K562 (cell line): ENCODE results near the gene SNRNP200. TPM values are rescaled to one million over a fixed set of nuclear protein-coding genes. Genes with fewer than 3 reads are reported as not detected.

ENCODE experiments used
- ATAC-seq: fragments of 200-7000 bp; cut with Tn5 transposase; 3 replicates; pipeline ENCODE4 v1.9.1; 2020; ENCODE audit warnings: moderate library complexity
- BruUV-seq: library from RNA; stranded (reverse); fragments of 400-500 nt; replicated peaks from 2 replicates; lab custom pipeline; 2021; lab: Mats Ljungman, UMichigan
- CTCF ChIA-PET: fragments of 300-600 bp; formaldehyde crosslinking; extraction: SDS; loops from one replicate; lab custom pipeline; 2021; ENCODE audit warnings: low intra/inter-chr PET ratio; lab: Yijun Ruan, JAX
- POLR2A ChIA-PET: fragments of 300-600, 350-650 bp; sonication (Branson Sonifier 250); formaldehyde crosslinking; extraction: SDS; loops from one replicate; lab custom pipeline; 2021; ENCODE audit warnings: antibody characterized with exemption, inconsistent platforms; lab: Yijun Ruan, JAX
- DNase-seq, 4 experiments: peaks; one replicate each; pipeline versions ENCODE4 v3.0.0 to v3.0.0-alpha.2; 2011 to 2018; ENCODE audit warnings: low spot score in 3 of 4, mixed read lengths in 3 of 4; ENCODE audit errors: extremely low read depth in 1 of 4
- FAIRE-seq: peaks from 2 replicates; lab custom pipeline; 2011; peaks lifted over from hg19 to GRCh38; lab: Jason Lieb, UNC
- H2AFZ ChIP-seq: 2 replicates; pipeline ENCODE4 v1.6.0; 2011; ENCODE audit warnings: low read depth, low read length, control low read depth, inconsistent platforms
- H3K27ac ChIP-seq: fragments of 200-600 bp; 3 replicates; pipeline ENCODE4 v1.8.0; 2011; ENCODE audit warnings: low read depth, mild to moderate bottlenecking, control low read depth, inconsistent platforms, low read length, moderate library complexity, mixed read lengths; ENCODE audit errors: extremely low read depth
- H3K27me3 ChIP-seq, 2 experiments: fragments of 300-600 bp in 1 of 2; 2 replicates in 1 of 2; 3 replicates in 1 of 2; pipeline versions ENCODE4 v1.6.0 to v1.8.0; 2011; ENCODE audit warnings: inconsistent platforms in 2 of 2, low read length in 2 of 2, mild to moderate bottlenecking in 1 of 2, mixed read lengths in 1 of 2, moderate library complexity in 1 of 2; ENCODE audit not compliant: control insufficient read depth in 2 of 2, insufficient read depth in 2 of 2
- H3K36me3 ChIP-seq: fragments of 300-600 bp; 3 replicates; pipeline ENCODE4 v1.8.0; 2011; ENCODE audit warnings: mild to moderate bottlenecking, low read length, inconsistent platforms; ENCODE audit not compliant: control insufficient read depth, insufficient read depth
- H3K4me1 ChIP-seq, 2 experiments: fragments of 200-600 bp in 1 of 2; replicated peaks in 1 of 2; 2 replicates in 1 of 2; 3 replicates in 1 of 2; pipeline versions ENCODE4 v1.5.1 to v1.8.0; 2011; ENCODE audit warnings: inconsistent platforms in 2 of 2, low read length in 2 of 2, mild to moderate bottlenecking in 1 of 2, mixed read lengths in 1 of 2, moderate library complexity in 1 of 2; ENCODE audit not compliant: control insufficient read depth in 2 of 2, insufficient read depth in 2 of 2
- H3K4me2 ChIP-seq: 2 replicates; pipeline ENCODE4 v1.6.1; 2011; ENCODE audit warnings: low read length, control low read depth, inconsistent platforms, mixed read lengths; ENCODE audit not compliant: insufficient read depth
- H3K4me3 ChIP-seq: fragments of 200-600 bp; sonication (generic), shearing (Covaris generic); 2 replicates; pipeline ENCODE4 v1.5.1; 2016; ENCODE audit warnings: control low read depth, inconsistent platforms
- H3K79me2 ChIP-seq: fragments of 200-600 bp; 3 replicates; pipeline ENCODE4 v1.8.0; 2011; ENCODE audit warnings: low read length, inconsistent platforms; ENCODE audit not compliant: control insufficient read depth, insufficient read depth
- H3K9ac ChIP-seq, 2 experiments: 2 replicates each; pipeline versions ENCODE4 v1.6.0 to v1.6.1; 2011; ENCODE audit warnings: low read depth in 2 of 2, low read length in 2 of 2, control low read depth in 1 of 2, inconsistent platforms in 1 of 2, mild to moderate bottlenecking in 1 of 2, mixed read lengths in 1 of 2; ENCODE audit not compliant: insufficient read depth in 1 of 2
- H3K9me1 ChIP-seq: one replicate; pipeline ENCODE4 v1.6.0; 2011; ENCODE audit warnings: inconsistent platforms, mild to moderate bottlenecking, low read length, moderate library complexity; ENCODE audit not compliant: control insufficient read depth, insufficient read depth
- H3K9me3 ChIP-seq: replicated peaks from 2 replicates; pipeline ENCODE4 v1.5.1; 2011; ENCODE audit warnings: low read depth, low read length, inconsistent platforms; ENCODE audit not compliant: control insufficient read depth, insufficient read depth
- H4K20me1 ChIP-seq: replicated peaks from 2 replicates; pipeline ENCODE4 v1.6.1; 2011; ENCODE audit warnings: low read length, inconsistent platforms, mixed read lengths; ENCODE audit not compliant: control insufficient read depth, insufficient read depth
- CBFA2T2 ChIP-seq: fragments of 450-650 bp; conservative IDR thresholded peaks from 2 replicates; pipeline ENCODE4 v1.6.1; 2017; ENCODE audit warnings: mild to moderate bottlenecking
- GABPB1 ChIP-seq: sonication (generic); formaldehyde crosslinking; IDR thresholded peaks from 2 replicates; pipeline ENCODE4 v1.8.0; 2022; ENCODE audit warnings: mild to moderate bottlenecking, missing genetic modification reagents
- KDM1A ChIP-seq, 2 experiments: fragments of 450-650 bp; IDR thresholded peaks; 2 replicates each; pipeline ENCODE4 v1.6.1; 2016; ENCODE audit warnings: mild to moderate bottlenecking in 2 of 2
- RBM34 ChIP-seq: fragments of 200-400 bp; formaldehyde crosslinking; IDR thresholded peaks from 2 replicates; pipeline ENCODE4 v1.6.1; 2018; ENCODE audit warnings: low read length, borderline replicate concordance; ENCODE audit not compliant: insufficient read depth
- ZNF232 ChIP-seq: sonication (generic); formaldehyde crosslinking; IDR thresholded peaks from 2 replicates; pipeline ENCODE4 v1.8.0; 2022; ENCODE audit warnings: mild to moderate bottlenecking, missing genetic modification reagents
- ZNF239 ChIP-seq: fragments of 250-450 bp; sonication (Bioruptor Pico); IDR thresholded peaks from 2 replicates; pipeline ENCODE4 v1.4.0; 2020; ENCODE audit warnings: mild to moderate bottlenecking
- WGBS: fragments of 100-300 bp; shearing (Covaris generic); methylation state at CpG from one replicate; pipeline ENCODE4 v1.1.6; 2016; ENCODE audit warnings: low coverage, mixed read lengths; ENCODE audit not compliant: insufficient coverage; ENCODE audit errors: missing lambda C conversion rate; 5-methylcytosine and 5-hydroxymethylcytosine counted together
- in situ Hi-C: fragments of 300-500 bp; cut with MboI; formaldehyde crosslinking; loops from 4 replicates; pipeline ENCODE4 v1.15.0; 2018; ENCODE audit warnings: inconsistent platforms, mixed read lengths
- intact Hi-C: fragments of 100-400 bp; cut with micrococcal nuclease; formaldehyde crosslinking; loops from 2 replicates; pipeline ENCODE4 v1.14.2; 2022
- polyA plus RNA-seq, 8 experiments: library from polyadenylated mRNA; depleted of rRNA in 4 of 8; stranded (reverse) in 5 of 8; unstranded in 3 of 8; fragments of >200 nt; fragmentation: Nextera tagmentation in 2 of 8; fragmentation: Illumina TruSeq in 1 of 8; extraction: Ambion mirVana in 2 of 8; extraction: Trizol in 1 of 8; gene quantifications; 2 replicates each; pipeline versions ENCODE4 v1.2.1 to v1.2.3, GENCODE V29; 2011 to 2014; ENCODE audit warnings: inconsistent platforms in 1 of 8, missing spikeins in 1 of 8
- total RNA-seq, 7 experiments: library from RNA; depleted of rRNA in 6 of 7; stranded (reverse); fragments of >200 nt in 6 of 7; fragmentation: Illumina TruSeq in 2 of 7; extraction: Trizol in 2 of 7; gene quantifications; 2 replicates each; pipeline versions ENCODE4 v1.2.1 to v1.2.3, GENCODE V29; 2011 to 2021; ENCODE audit warnings: low replicate concordance in 1 of 7
- TF ChIP-seq, protein P1 (sequence below), 2 experiments: IDR thresholded peaks; 2 replicates each; pipeline ENCODE4 v1.6.1; 2012; ENCODE audit warnings: improper control_type of control experiment in 2 of 2, low read depth in 2 of 2, low read length in 2 of 2, borderline replicate concordance in 1 of 2

The SNRNP200 gene
- total and polyA plus RNA-seq, 9 of the 15 experiments (the other 6 are each of a cell fraction or from before 2014, with no cell fraction given) = 76.1 to 231 (median 155) TPM

DNA sequence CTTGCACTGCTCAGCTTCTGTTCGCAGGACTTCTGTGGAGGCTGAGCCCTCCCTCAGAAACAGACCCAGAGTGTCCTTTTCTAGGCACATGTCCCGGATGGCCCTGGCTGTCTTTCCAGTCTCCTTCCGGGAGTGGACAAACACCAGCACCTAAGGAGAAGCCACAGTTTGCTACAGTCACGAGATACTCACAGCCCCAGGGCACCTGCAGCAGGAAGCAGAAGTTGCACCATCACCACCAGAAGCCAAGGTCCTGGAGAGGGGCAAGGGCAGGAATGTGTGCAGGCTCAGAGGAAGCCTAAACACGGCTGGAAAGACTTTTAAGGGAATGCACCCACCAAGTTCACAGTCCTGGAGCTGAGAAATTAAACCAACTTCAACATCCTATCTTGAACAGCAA lies 13.6 kb downstream of the SNRNP200 start:
- no TSS peak for BruUV-seq
- Histone ChIP-seq H3K9ac (no peak overlapping the region), H3K9me1 (no peaks in the 10 kb centered on the region), H3K27ac (no peak overlapping the region), H3K4me1 (no peaks in the 10 kb centered on the region), H3K4me3 (no peak overlapping the region), H3K4me2 (no peak overlapping the region), H4K20me1 (peaks cover 3% of the 10 kb centered on the region; the same call in 1 of the 2 replicates), H3K27me3 (no peaks in the 10 kb centered on the region), H2AFZ (no peak overlapping the region)
- POLR2A ChIA-PET = interaction anchor here (0.6 to 4.1 kb wide), 3 partner anchors 14 to 42 kb away, joined by 3 to 15 read pairs (median 3); partner anchors contain the start of gene SNRNP200
- intact Hi-C loops = no loop called here
- ATAC-seq (no peak), DNase-seq (no peak)
- TF ChIP-seq RBM34 (no peak), GABPB1 (CRISPR knock-in tag) (no peak), ZNF232 (CRISPR knock-in tag) (no peak), CBFA2T2 (no peak), KDM1A (IDR thresholded peaks at IDR 0.05) (no peak), ZNF239 (no peak)
- TF ChIP-seq, protein P1, sequence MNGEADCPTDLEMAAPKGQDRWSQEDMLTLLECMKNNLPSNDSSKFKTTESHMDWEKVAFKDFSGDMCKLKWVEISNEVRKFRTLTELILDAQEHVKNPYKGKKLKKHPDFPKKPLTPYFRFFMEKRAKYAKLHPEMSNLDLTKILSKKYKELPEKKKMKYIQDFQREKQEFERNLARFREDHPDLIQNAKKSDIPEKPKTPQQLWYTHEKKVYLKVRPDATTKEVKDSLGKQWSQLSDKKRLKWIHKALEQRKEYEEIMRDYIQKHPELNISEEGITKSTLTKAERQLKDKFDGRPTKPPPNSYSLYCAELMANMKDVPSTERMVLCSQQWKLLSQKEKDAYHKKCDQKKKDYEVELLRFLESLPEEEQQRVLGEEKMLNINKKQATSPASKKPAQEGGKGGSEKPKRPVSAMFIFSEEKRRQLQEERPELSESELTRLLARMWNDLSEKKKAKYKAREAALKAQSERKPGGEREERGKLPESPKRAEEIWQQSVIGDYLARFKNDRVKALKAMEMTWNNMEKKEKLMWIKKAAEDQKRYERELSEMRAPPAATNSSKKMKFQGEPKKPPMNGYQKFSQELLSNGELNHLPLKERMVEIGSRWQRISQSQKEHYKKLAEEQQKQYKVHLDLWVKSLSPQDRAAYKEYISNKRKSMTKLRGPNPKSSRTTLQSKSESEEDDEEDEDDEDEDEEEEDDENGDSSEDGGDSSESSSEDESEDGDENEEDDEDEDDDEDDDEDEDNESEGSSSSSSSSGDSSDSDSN (IDR thresholded peaks at IDR 0.05; ENCODE audit: borderline replicate concordance in 1 of 2, low read depth in 2 of 2, low read length in 2 of 2) = no peak
- TF ChIP-seq, all 486 proteins: peak for 0
- no peak for FAIRE-seq
- Histone ChIP-seq H3K36me3 (peaks cover 98% of the 10 kb centered on the region), H3K79me2 (no peaks in the 10 kb centered on the region), H3K9me3 (no peaks in the 10 kb centered on the region)
- in situ Hi-C loops = no loop called here
- WGBS = 97% methylated on average over 5 of the region's 5 CpGs
- CTCF ChIA-PET = no interaction called here
